CD14-positive monocyte (primary cell): ENCODE measurements around the gene DHCR24. TPM values are rescaled to one million over a fixed set of nuclear protein-coding genes. Genes with fewer than 3 reads are reported as not detected.

ENCODE experiments used
- DNase-seq, 3 donors: peaks; one replicate each; pipeline ENCODE4 v3.0.0-alpha.2; 2011 to 2022
- H2AFZ ChIP-seq: 2 replicates; pipeline ENCODE4 v1.6.0; 2012; ENCODE audit warnings: mild to moderate bottlenecking, low read depth, low read length, inconsistent platforms; ENCODE audit not compliant: insufficient read depth, poor library complexity, severe bottlenecking
- H3K27ac ChIP-seq, 2 donors: 1 replicate in 1 of 2; 2 replicates in 1 of 2; pipeline ENCODE4 v1.5.1; 2012 to 2013; ENCODE audit warnings: low read length in 2 of 2, control low read depth in 1 of 2, inconsistent platforms in 1 of 2, low read depth in 1 of 2, mild to moderate bottlenecking in 1 of 2
- H3K27me3 ChIP-seq, 2 donors: one replicate each; pipeline versions ENCODE4 v1.6.0 to v1.6.1; 2011 to 2013; ENCODE audit warnings: low read length in 2 of 2; ENCODE audit not compliant: control insufficient read depth in 2 of 2, insufficient read depth in 2 of 2
- H3K36me3 ChIP-seq, 2 donors: replicated peaks in 1 of 2; 1 replicate in 1 of 2; 2 replicates in 1 of 2; pipeline versions ENCODE4 v1.5.1 to v1.6.1; 2012 to 2013; ENCODE audit warnings: low read length in 2 of 2, control low read depth in 1 of 2, inconsistent platforms in 1 of 2, mild to moderate bottlenecking in 1 of 2; ENCODE audit not compliant: insufficient read depth in 2 of 2, control insufficient read depth in 1 of 2
- H3K4me1 ChIP-seq, 2 donors: 1 replicate in 1 of 2; 2 replicates in 1 of 2; pipeline versions ENCODE4 v1.5.1 to v1.6.1; 2012 to 2013; ENCODE audit warnings: low read length in 2 of 2, control low read depth in 1 of 2, inconsistent platforms in 1 of 2, mild to moderate bottlenecking in 1 of 2, moderate library complexity in 1 of 2; ENCODE audit not compliant: insufficient read depth in 2 of 2, control insufficient read depth in 1 of 2
- H3K4me2 ChIP-seq: replicated peaks from 2 replicates; pipeline ENCODE3; 2012; ENCODE audit warnings: low read length, moderate library complexity, mild to moderate bottlenecking; ENCODE audit not compliant: poor library complexity, severe bottlenecking; ENCODE audit errors: extremely low read depth
- H3K4me3 ChIP-seq, 3 experiments: fragments of 200-600 bp in 1 of 3; sonication (generic) in 1 of 3; replicated peaks in 1 of 3; 1 replicate in 2 of 3; 2 replicates in 1 of 3; pipeline ENCODE4 v1.5.1; 2011 to 2013; ENCODE audit warnings: low read length in 3 of 3, mild to moderate bottlenecking in 3 of 3, control low read depth in 2 of 3, low read depth in 2 of 3, inconsistent platforms in 1 of 3, moderate library complexity in 1 of 3
- H3K79me2 ChIP-seq: 2 replicates; pipeline ENCODE4 v1.6.0; 2012; ENCODE audit warnings: mild to moderate bottlenecking, control low read depth, inconsistent platforms, low read length, moderate library complexity; ENCODE audit not compliant: insufficient read depth
- H3K9ac ChIP-seq: 2 replicates; pipeline ENCODE4 v1.6.0; 2017; ENCODE audit warnings: low read length, mild to moderate bottlenecking; ENCODE audit not compliant: insufficient read depth, poor library complexity, severe bottlenecking
- H3K9me3 ChIP-seq, 2 donors: replicated peaks in 1 of 2; 1 replicate in 1 of 2; 2 replicates in 1 of 2; pipeline versions ENCODE4 v1.5.1 to v1.6.1; 2012 to 2013; ENCODE audit warnings: low read length in 2 of 2, control low read depth in 1 of 2; ENCODE audit not compliant: control insufficient read depth in 1 of 2, insufficient read depth in 1 of 2
- H4K20me1 ChIP-seq: 2 replicates; pipeline ENCODE4 v1.6.0; 2012; ENCODE audit warnings: mild to moderate bottlenecking, low read length, control low read depth, moderate library complexity; ENCODE audit not compliant: insufficient read depth
- H3K27ac Mint-ChIP-seq, 7 donors: one replicate each; pipeline ENCODE4 v1.8.0; 2020; ENCODE audit warnings: mild to moderate bottlenecking in 7 of 7, mixed read lengths in 7 of 7, moderate library complexity in 6 of 7, inconsistent platforms in 2 of 7
- H3K27me3 Mint-ChIP-seq, 3 donors: one replicate each; pipeline ENCODE4 v1.8.0; 2021 to 2022; ENCODE audit warnings: low read depth in 3 of 3, mild to moderate bottlenecking in 3 of 3, mixed read lengths in 3 of 3, moderate library complexity in 3 of 3, inconsistent platforms in 1 of 3
- H3K36me3 Mint-ChIP-seq, 2 donors: one replicate each; pipeline ENCODE4 v1.8.0; 2020; ENCODE audit warnings: mixed read lengths in 2 of 2, inconsistent platforms in 1 of 2, mild to moderate bottlenecking in 1 of 2
- H3K4me1 Mint-ChIP-seq: one replicate; pipeline ENCODE4 v1.8.0; 2020; ENCODE audit warnings: mild to moderate bottlenecking, mixed read lengths
- H3K4me3 Mint-ChIP-seq, 2 donors: one replicate each; pipeline ENCODE4 v1.8.0; 2020; ENCODE audit warnings: mild to moderate bottlenecking in 2 of 2, mixed read lengths in 2 of 2, moderate library complexity in 1 of 2
- H3K9me3 Mint-ChIP-seq, 7 donors: one replicate each; pipeline ENCODE4 v1.8.0; 2020 to 2022; ENCODE audit warnings: mixed read lengths in 7 of 7, mild to moderate bottlenecking in 6 of 7, moderate library complexity in 6 of 7, inconsistent platforms in 2 of 7
- CTCF ChIP-seq: fragments of 200-600 bp; IDR thresholded peaks from one replicate; pipeline ENCODE4 v1.8.0; 2022; ENCODE audit warnings: antibody characterized with exemption, mild to moderate bottlenecking
- WGBS: methylation state at CpG from one replicate; pipeline ENCODE4 v1.1.5; 2013; ENCODE audit warnings: missing lambda C conversion rate; ENCODE audit not compliant: insufficient coverage; 5-methylcytosine and 5-hydroxymethylcytosine counted together
- intact Hi-C, 2 donors: fragments of 100-400 bp; cut with micrococcal nuclease; formaldehyde crosslinking; loops; one replicate each; pipeline versions ENCODE4 v1.15.0 to v1.15.1; 2023
- polyA plus RNA-seq, 3 donors: library from polyadenylated mRNA; depleted of rRNA in 1 of 3; unstranded in 2 of 3; stranded (reverse) in 1 of 3; fragments of 300-500 nt in 2 of 3; fragments of >200 nt in 1 of 3; fragmentation: Illumina TruSeq in 2 of 3; gene quantifications; 1 replicate in 2 of 3; 2 replicates in 1 of 3; pipeline ENCODE4 v1.2.3, GENCODE V29; 2012 to 2021

DHCR24 gene
- polyA plus RNA-seq, 3 donors, result 0.48 to 3.5 (median 3.0) TPM

DNA sequence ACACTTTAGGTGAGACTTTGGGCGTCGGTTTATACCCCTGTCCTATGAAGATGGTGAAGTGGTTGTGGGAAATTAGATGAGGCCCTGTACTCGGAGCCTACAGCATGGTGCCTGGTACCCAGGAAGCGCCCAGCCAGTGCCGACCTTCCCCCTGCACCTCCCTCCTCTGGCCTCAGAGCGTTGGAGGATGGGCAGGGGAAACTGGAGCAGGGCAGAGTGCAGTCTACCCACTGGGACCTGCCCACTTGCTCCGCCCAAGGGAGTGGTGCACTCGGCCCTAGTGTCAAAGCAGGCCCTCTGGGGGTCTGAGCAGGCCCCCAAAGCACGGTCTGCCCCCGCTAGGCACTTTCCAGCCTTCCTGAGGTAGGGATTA is 72.9 kb downstream of the DHCR24 start:
- H3K36me3 ChIP-seq, result no peaks in the 10 kb centered on the region
- 84% methylated on average over 10 of the region's 10 CpGs for WGBS
- H3K4me1 Mint-ChIP-seq, result peaks cover 3% of the 10 kb centered on the region

GRCh38 chr1:54813485-54814125 is 73.4 kb downstream of the DHCR24 start:
- no peaks in the 10 kb centered on the region for H4K20me1 ChIP-seq
- no peaks in the 10 kb centered on the region for H3K9me3 ChIP-seq
- H3K4me2 ChIP-seq, result no peak overlapping the region
- 89% methylated on average over 6 of the region's 13 CpGs for WGBS
- Mint-ChIP-seq H3K27ac (no peak overlapping the region), H3K4me1 (peaks cover 3% of the 10 kb centered on the region), H3K36me3 (no peaks in the 10 kb centered on the region), H3K9me3 (peaks cover 0 to 3% (median 0%) of the 10 kb centered on the region in 7 donors), H3K4me3 (no peak overlapping the region), H3K27me3 (no peaks in the 10 kb centered on the region)
- H3K27me3 ChIP-seq, result no peaks in the 10 kb centered on the region
- no peak for TF ChIP-seq CTCF
- H3K27ac ChIP-seq, result no peak overlapping the region
- H3K9ac ChIP-seq, result no peak overlapping the region
- H3K79me2 ChIP-seq, result no peaks in the 10 kb centered on the region
- H3K36me3 ChIP-seq, result no peaks in the 10 kb centered on the region
- H3K4me1 ChIP-seq, result no peaks in the 10 kb centered on the region
- H3K4me3 ChIP-seq, result no peak overlapping the region
- intact Hi-C loops, result no loop called here
- H2AFZ ChIP-seq, result no peak overlapping the region
- DNase-seq, result no peak

More for the DNA sequence above, 72.9 kb downstream of the DHCR24 start:
- Histone ChIP-seq H3K4me2 (no peak overlapping the region), H3K9ac (no peak overlapping the region), H3K9me3 (no peaks in the 10 kb centered on the region), H3K27ac (no peak overlapping the region), H4K20me1 (no peaks in the 10 kb centered on the region), H3K4me1 (no peaks in the 10 kb centered on the region), H2AFZ (no peak overlapping the region), H3K79me2 (no peaks in the 10 kb centered on the region), H3K27me3 (no peaks in the 10 kb centered on the region), H3K4me3 (no peak overlapping the region)
- no peaks in the 10 kb centered on the region for H3K36me3 Mint-ChIP-seq
- no peak for TF ChIP-seq CTCF
- no peak for DNase-seq
- H3K27ac Mint-ChIP-seq, result no peak overlapping the region
- H3K9me3 Mint-ChIP-seq, result peaks cover 0 to 3% (median 0%) of the 10 kb centered on the region in 7 donors
- intact Hi-C loops, result no loop called here
- no peak overlapping the region for H3K4me3 Mint-ChIP-seq
- H3K27me3 Mint-ChIP-seq, result no peaks in the 10 kb centered on the region
